HepG2 (cell line): ENCODE data around the gene UQCC2. TPM values are rescaled to one million over a fixed set of nuclear protein-coding genes. Genes with fewer than 3 reads are reported as not detected.

ENCODE experiments used
- HIC2 ChIP-seq: sonication (generic); formaldehyde crosslinking; IDR thresholded peaks from 2 replicates; pipeline ENCODE4 v1.9.0; 2022; ENCODE audit warnings: low read depth, missing genetic modification reagents
- HNRNPLL ChIP-seq: fragments of 200-400 bp; formaldehyde crosslinking; IDR thresholded peaks from 2 replicates; pipeline ENCODE4 v1.6.1; 2017; ENCODE audit warnings: mild to moderate bottlenecking, low read depth, low read length; ENCODE audit not compliant: poor library complexity, severe bottlenecking
- NKX3-1 ChIP-seq: sonication (generic); formaldehyde crosslinking; IDR thresholded peaks from 2 replicates; pipeline ENCODE4 v1.5.0; 2020; ENCODE audit warnings: missing genetic modification reagents
- PBX2 ChIP-seq: IDR thresholded peaks from 2 replicates; pipeline ENCODE4 v1.6.1; 2016; ENCODE audit warnings: control low read depth
- REL ChIP-seq: sonication (generic); formaldehyde crosslinking; conservative IDR thresholded peaks from 2 replicates; pipeline ENCODE4 v1.8.0; 2022; ENCODE audit warnings: mild to moderate bottlenecking, missing genetic modification reagents, moderate library complexity
- REPIN1 ChIP-seq: sonication (generic); formaldehyde crosslinking; IDR thresholded peaks from 2 replicates; pipeline ENCODE4 v1.8.0; 2022; ENCODE audit warnings: missing genetic modification reagents, low read depth, mild to moderate bottlenecking, borderline replicate concordance
- REXO4 ChIP-seq: sonication (generic); formaldehyde crosslinking; IDR thresholded peaks from 2 replicates; pipeline ENCODE4 v1.8.0; 2022; ENCODE audit warnings: missing genetic modification reagents, mild to moderate bottlenecking, borderline replicate concordance
- SNAI1 ChIP-seq: sonication (generic); formaldehyde crosslinking; IDR thresholded peaks from 2 replicates; pipeline ENCODE4 v1.5.0; 2020; ENCODE audit warnings: mild to moderate bottlenecking, missing genetic modification reagents, borderline replicate concordance
- SRSF4 ChIP-seq: fragments of 200-400 bp; formaldehyde crosslinking; IDR thresholded peaks from one replicate; pipeline ENCODE4 v1.6.1; 2018; ENCODE audit warnings: mild to moderate bottlenecking, low read depth, low read length, moderate library complexity; ENCODE audit not compliant: poor library complexity, severe bottlenecking
- TFDP1 ChIP-seq: IDR thresholded peaks from 2 replicates; pipeline ENCODE4 v1.6.1; 2016; ENCODE audit warnings: missing compliant biosample characterization, missing genetic modification reagents, borderline replicate concordance
- ZBTB21 ChIP-seq: sonication (generic); formaldehyde crosslinking; IDR thresholded peaks from 2 replicates; pipeline ENCODE4 v1.4.0; 2020; ENCODE audit warnings: missing genetic modification reagents
- ZFP37 ChIP-seq: sonication (generic); formaldehyde crosslinking; IDR thresholded peaks from 2 replicates; pipeline ENCODE4 v1.4.0; 2020; ENCODE audit warnings: missing genetic modification reagents, borderline replicate concordance
- ZNF251 ChIP-seq: sonication (generic); formaldehyde crosslinking; IDR thresholded peaks from 2 replicates; pipeline ENCODE4 v1.9.0; 2021; ENCODE audit warnings: mild to moderate bottlenecking, missing genetic modification reagents
- ZNF256 ChIP-seq: sonication (generic); formaldehyde crosslinking; conservative IDR thresholded peaks from 2 replicates; pipeline ENCODE4 v1.4.0; 2020; ENCODE audit warnings: missing genetic modification reagents
- ZNF367 ChIP-seq: sonication (generic); formaldehyde crosslinking; IDR thresholded peaks from 2 replicates; pipeline ENCODE4 v1.4.0; 2020; ENCODE audit warnings: missing genetic modification reagents, borderline replicate concordance
- ZNF382 ChIP-seq: sonication (generic); formaldehyde crosslinking; IDR thresholded peaks from 2 replicates; pipeline ENCODE4 v1.5.0; 2020; ENCODE audit warnings: missing genetic modification reagents, mild to moderate bottlenecking, borderline replicate concordance
- ZNF451 ChIP-seq: sonication (generic); formaldehyde crosslinking; IDR thresholded peaks from 2 replicates; pipeline ENCODE4 v1.5.0; 2020; ENCODE audit warnings: mild to moderate bottlenecking, missing genetic modification reagents
- ZNF503 ChIP-seq: sonication (generic); formaldehyde crosslinking; IDR thresholded peaks from 2 replicates; pipeline ENCODE4 v1.4.0; 2020; ENCODE audit warnings: missing genetic modification reagents
- ZNF615 ChIP-seq: sonication (generic); formaldehyde crosslinking; IDR thresholded peaks from 2 replicates; pipeline ENCODE4 v1.5.0; 2020; ENCODE audit warnings: mild to moderate bottlenecking, missing genetic modification reagents, borderline replicate concordance
- ZNF772 ChIP-seq: sonication (generic); formaldehyde crosslinking; IDR thresholded peaks from 2 replicates; pipeline ENCODE4 v1.5.0; 2020; ENCODE audit warnings: mild to moderate bottlenecking, missing genetic modification reagents
- ZSCAN12 ChIP-seq: sonication (generic); formaldehyde crosslinking; IDR thresholded peaks from 2 replicates; pipeline ENCODE4 v1.9.0; 2021; ENCODE audit warnings: mild to moderate bottlenecking, missing genetic modification reagents
- ZSCAN31 ChIP-seq: sonication (generic); formaldehyde crosslinking; IDR thresholded peaks from 2 replicates; pipeline ENCODE4 v1.5.0; 2020; ENCODE audit warnings: low read depth, mild to moderate bottlenecking, missing genetic modification reagents
- polyA plus RNA-seq, 8 experiments: library from polyadenylated mRNA; depleted of rRNA in 3 of 8; stranded (reverse) in 7 of 8; unstranded in 1 of 8; fragments of >200 nt; fragmentation: Illumina TruSeq in 4 of 8; extraction: Trizol in 4 of 8; gene quantifications; 2 replicates each; pipeline versions ENCODE4 v1.2.1 to v1.2.3, GENCODE V29; 2011 to 2016; ENCODE audit warnings: low read depth in 4 of 8, missing spikeins in 1 of 8, mixed read lengths in 1 of 8; ENCODE audit not compliant: insufficient read depth in 1 of 8
- total RNA-seq, 5 experiments: library from RNA; depleted of rRNA; stranded (reverse); fragments of >200 nt; fragmentation: Illumina TruSeq; extraction: Trizol; gene quantifications; 2 replicates each; pipeline ENCODE4 v1.2.3, GENCODE V29; 2016; ENCODE audit warnings: low read depth in 1 of 5

Gene UQCC2
- total and polyA plus RNA-seq, 2 of the 13 experiments (the other 11 are each of a cell fraction or from before 2014, with no cell fraction given), result 82.4 to 238 TPM

- TF ChIP-seq HNRNPLL (peak; percentile 85), NKX3-1 (CRISPR knock-in tag) (peak; percentile 92), ZNF503 (0 out of 2 replicates have a peak, but pooled peaks have one; percentile 3), ZSCAN31 (CRISPR knock-in tag) (peak; percentile 98), PBX2 (no peak), REXO4 (CRISPR knock-in tag) (no peak), HIC2 (CRISPR knock-in tag) (no peak), SRSF4 (no peak), ZNF615 (CRISPR knock-in tag) (peak; percentile 86; the same call in 1 of the 2 replicates), REL (peak; percentile 29; the same call in 1 of the 2 replicates), SNAI1 (CRISPR knock-in tag) (peak; percentile 93; the same call in 1 of the 2 replicates), ZFP37 (peak; percentile 79; the same call in 1 of the 2 replicates), ZNF382 (CRISPR knock-in tag) (no peak), ZSCAN12 (CRISPR knock-in tag) (no peak), ZNF251 (CRISPR knock-in tag) (peak; percentile 73; the same call in 1 of the 2 replicates), TFDP1 (CRISPR knock-in tag) (peak; percentile 95), ZBTB21 (CRISPR knock-in tag) (no peak), REPIN1 (CRISPR knock-in tag) (peak; percentile 76), ZNF256 (CRISPR knock-in tag) (peak; percentile 83; the same call in 1 of the 2 replicates), ZNF451 (CRISPR knock-in tag) (0 out of 2 replicates have a peak, but pooled peaks have one; percentile 45), ZNF367 (CRISPR knock-in tag) (0 out of 2 replicates have a peak, but pooled peaks have one; percentile 41), ZNF772 (peak; percentile 35; the same call in 1 of the 2 replicates)
Observed at GRCh38 chr6:33711140-33712129, at the start of gene UQCC2 (continued).
